ENCODE measurements around the gene CACNA1H. TPM values are rescaled to one million over a fixed set of nuclear protein-coding genes. Genes with fewer than 3 reads are reported as not detected.

The CACNA1H gene
- total and polyA plus RNA-seq, 2 of the 4 experiments (the other 2 are of a cell fraction): 1.6 to 5.8 TPM

- Histone ChIP-seq H4K91ac (ENCODE audit: insufficient read depth, low read depth, low read length) (no peak overlapping the region), H2BK120ac (ENCODE audit: low read depth, low read length) (no peak overlapping the region), H3K79me1 (ENCODE audit: low read depth in 1 of 2, low read length in 2 of 2) (no peaks in the 10 kb centered on the region), H3K4me3 (ENCODE audit: insufficient read depth, low read depth, low read length) (no peak overlapping the region), H3K4me2 (ENCODE audit: low read depth, low read length) (no peak overlapping the region), H3K36me3 (ENCODE audit: control insufficient read depth, insufficient read depth, low read length) (no peaks in the 10 kb centered on the region), H3K9me3 (ENCODE audit: control insufficient read depth, insufficient read depth, low read length) (no peaks in the 10 kb centered on the region), H4K8ac (ENCODE audit: low read depth in 2 of 2, low read length in 2 of 2) (no peak overlapping the region), H2AK9ac (replicated peaks; ENCODE audit: low read depth, low read length, poor library complexity) (no peak overlapping the region), H3K14ac (replicated peaks; ENCODE audit: low read depth, low read length) (no peak overlapping the region), H3K27me3 (ENCODE audit: control insufficient read depth, insufficient read depth, low read length) (no peaks in the 10 kb centered on the region; the same call in 1 of the 2 replicates), H2AFZ (replicated peaks; ENCODE audit: low read length, poor library complexity) (no peak overlapping the region), H4K5ac (ENCODE audit: low read depth, low read length) (no peak overlapping the region), H3K23ac (ENCODE audit: low read depth, low read length) (no peak overlapping the region), H3K9ac (ENCODE audit: low read depth, low read length) (no peak overlapping the region), H3K4me1 (ENCODE audit: control insufficient read depth, insufficient read depth, low read length) (no peaks in the 10 kb centered on the region), H3K27ac (ENCODE audit: insufficient read depth, low read length) (no peak overlapping the region), H2AK5ac (ENCODE audit: low read depth, low read length) (no peak overlapping the region), H3K9me1 (ENCODE audit: insufficient read depth, low read length) (no peaks in the 10 kb centered on the region), H4K20me1 (ENCODE audit: insufficient read depth, low read length) (peaks cover 14% of the 10 kb centered on the region), H2BK15ac (ENCODE audit: low read depth, low read length) (no peak overlapping the region), H3K56ac (ENCODE audit: extremely low read depth, insufficient read depth, low read length) (no peak overlapping the region), H3K4ac (ENCODE audit: low read depth, low read length) (no peak overlapping the region), H2BK5ac (ENCODE audit: low read depth, low read length, poor library complexity, severe bottlenecking) (no peak overlapping the region), H3K18ac (ENCODE audit: low read depth, low read length) (no peak overlapping the region), H2BK20ac (ENCODE audit: low read depth, low read length) (no peak overlapping the region)
- CTCF ChIA-PET: no interaction called here
- DNase-seq: no peak
- 67% methylated on average over 1 of the region's 7 CpGs; no CpG with 5 or more reads in 1 of the 2 experiments for WGBS, 2 experiments (ENCODE audit: extremely low coverage in 2 of 2, insufficient read length in 1 of 2)
- BruUV-seq (replicated peaks): no TSS peak
- TF ChIP-seq MXI1 (IDR thresholded peaks at IDR 0.05; ENCODE audit: borderline replicate concordance, low read depth, low read length): no peak
- TF ChIP-seq RFX5 (IDR thresholded peaks at IDR 0.05; ENCODE audit: low read depth, low read length): no peak
- TF ChIP-seq FOS (IDR thresholded peaks at IDR 0.05; ENCODE audit: low read depth, low read length): no peak
- TF ChIP-seq CTCF (conservative IDR thresholded peaks at IDR 0.05; ENCODE audit: low read depth, low read length): no peak
- TF ChIP-seq MAZ (IDR thresholded peaks at IDR 0.05; ENCODE audit: borderline replicate concordance, low read depth, low read length): no peak
- no peak for TF ChIP-seq RCOR1 (IDR thresholded peaks at IDR 0.05; ENCODE audit: insufficient replicate concordance, low read length)
- TF ChIP-seq SMC3 (IDR thresholded peaks at IDR 0.05; ENCODE audit: low read depth, low read length): no peak
- no peak for TF ChIP-seq USF2 (IDR thresholded peaks at IDR 0.05; ENCODE audit: low read depth, low read length)
- TF ChIP-seq POLR2A (IDR thresholded peaks at IDR 0.05; ENCODE audit: low read depth, low read length): no peak
- TF ChIP-seq CHD1 (IDR thresholded peaks at IDR 0.05; ENCODE audit: low read depth, low read length): no peak
- no peak for TF ChIP-seq BHLHE40 (IDR thresholded peaks at IDR 0.05; ENCODE audit: low read depth, low read length)
- TF ChIP-seq NFE2L2 (IDR thresholded peaks at IDR 0.05; ENCODE audit: low read depth, low read length): no peak
- no peak for TF ChIP-seq ELK1 (IDR thresholded peaks at IDR 0.05; ENCODE audit: borderline replicate concordance, low read depth, low read length)
- no peak for TF ChIP-seq CEBPB (IDR thresholded peaks at IDR 0.05; ENCODE audit: low read depth, low read length)
- no peak for TF ChIP-seq RAD21 (IDR thresholded peaks at IDR 0.05; ENCODE audit: low read length)
- TF ChIP-seq MAFK (IDR thresholded peaks at IDR 0.05; ENCODE audit: low read depth, low read length): no peak
- in situ Hi-C loops (cut with MboI; ENCODE audit: low sequenced_read_pairs): no loop called here
- intact Hi-C loops (cut with micrococcal nuclease): no loop called here
- POLR2A ChIA-PET (ENCODE audit: unreplicated experiment): no interaction called here
- dilution Hi-C loops (cut with HindIII; ENCODE audit: low sequenced_read_pairs, unreplicated experiment): no loop called here
- ATAC-seq (ENCODE audit: low read depth): no peak
Observed at GRCh38 chr16:1189455-1189854, 36.5 kb downstream of the CACNA1H start.
